ENCODE results near the gene MBTPS1.

Gene MBTPS1

GRCh38 chr16:84080813-84081212, 35.9 kb downstream of the MBTPS1 start:
- H3K9me2 ChIP-seq (replicated peaks; ENCODE audit: insufficient read depth, low read length): no peaks in the 10 kb centered on the region
- H3K4me2 ChIP-seq (ENCODE audit: low read depth, low read length, poor library complexity, severe bottlenecking): no peak overlapping the region
- H3K79me2 ChIP-seq (ENCODE audit: insufficient read depth, low read length): peaks cover 25% of the 10 kb centered on the region
- H3K27ac ChIP-seq (ENCODE audit: low read depth, low read length): no peak overlapping the region
- H3K9ac ChIP-seq (ENCODE audit: low read length): no peak overlapping the region
- H4K20me1 ChIP-seq (ENCODE audit: low read depth, low read length): 0 out of 2 replicates have a peak, but pooled peaks cover 1% of the 10 kb centered on the region
- no peaks in the 10 kb centered on the region for H3K27me3 ChIP-seq (ENCODE audit: low read length)
- peaks cover 4% of the 10 kb centered on the region; the same call in 1 of the 2 replicates for H3F3A ChIP-seq (ENCODE audit: insufficient read depth)
- no peak overlapping the region for H2AFZ ChIP-seq (ENCODE audit: low read depth, low read length, severe bottlenecking)
- H3K9me3 ChIP-seq (ENCODE audit: insufficient read depth, low read length): no peaks in the 10 kb centered on the region
- TF ChIP-seq CTCF (IDR thresholded peaks at IDR 0.05; ENCODE audit: insufficient read depth, low read length, poor library complexity, severe bottlenecking) (no peak), EZH2phosphoT487 (conservative IDR thresholded peaks at IDR 0.05; ENCODE audit: low read length) (no peak)
- peaks cover 13% of the 10 kb centered on the region; the same call in 1 of the 2 replicates for H3K36me3 ChIP-seq (ENCODE audit: low read length)
- H3K4me3 ChIP-seq (ENCODE audit: insufficient read depth, low read length, poor library complexity, severe bottlenecking): no peak overlapping the region

DNA sequence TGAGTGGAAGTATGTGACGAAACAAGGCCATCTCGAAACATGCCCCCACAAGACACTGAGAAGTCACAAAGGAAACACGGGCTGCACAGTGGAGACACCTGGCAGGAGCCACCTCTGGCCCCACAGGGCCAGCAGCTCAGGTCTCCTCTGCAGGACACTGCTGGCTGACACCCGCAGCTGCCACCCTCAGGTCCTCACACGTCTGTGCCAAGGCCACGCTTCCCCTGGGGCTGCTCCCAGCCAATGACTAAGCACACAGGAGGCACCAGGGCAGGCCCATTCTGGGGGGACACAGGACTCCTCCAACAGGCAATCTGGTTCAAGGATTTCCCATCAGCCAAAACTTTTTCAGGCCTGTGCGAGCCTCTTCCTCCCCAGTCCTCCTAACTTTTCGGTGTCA, 36.4 kb downstream of the MBTPS1 start:
- Histone ChIP-seq H3F3A (ENCODE audit: insufficient read depth) (no peaks in the 10 kb centered on the region), H3K9me3 (ENCODE audit: insufficient read depth, low read length) (no peaks in the 10 kb centered on the region), H3K27me3 (ENCODE audit: low read length) (no peaks in the 10 kb centered on the region), H4K20me1 (ENCODE audit: low read depth, low read length) (0 out of 2 replicates have a peak, but pooled peaks cover 3% of the 10 kb centered on the region), H3K4me2 (ENCODE audit: low read depth, low read length, poor library complexity, severe bottlenecking) (no peak overlapping the region), H3K9ac (ENCODE audit: low read length) (no peak overlapping the region), H2AFZ (ENCODE audit: low read depth, low read length, severe bottlenecking) (no peak overlapping the region), H3K4me3 (ENCODE audit: insufficient read depth, low read length, poor library complexity, severe bottlenecking) (no peak overlapping the region), H3K36me3 (ENCODE audit: low read length) (peaks cover 16% of the 10 kb centered on the region; the same call in 1 of the 2 replicates), H3K9me2 (replicated peaks; ENCODE audit: insufficient read depth, low read length) (no peaks in the 10 kb centered on the region), H3K79me2 (ENCODE audit: insufficient read depth, low read length) (peaks cover 25% of the 10 kb centered on the region), H3K27ac (ENCODE audit: low read depth, low read length) (no peak overlapping the region)
- TF ChIP-seq EZH2phosphoT487 (conservative IDR thresholded peaks at IDR 0.05; ENCODE audit: low read length) (no peak), CTCF (IDR thresholded peaks at IDR 0.05; ENCODE audit: insufficient read depth, low read length, poor library complexity, severe bottlenecking) (no peak)

DNA sequence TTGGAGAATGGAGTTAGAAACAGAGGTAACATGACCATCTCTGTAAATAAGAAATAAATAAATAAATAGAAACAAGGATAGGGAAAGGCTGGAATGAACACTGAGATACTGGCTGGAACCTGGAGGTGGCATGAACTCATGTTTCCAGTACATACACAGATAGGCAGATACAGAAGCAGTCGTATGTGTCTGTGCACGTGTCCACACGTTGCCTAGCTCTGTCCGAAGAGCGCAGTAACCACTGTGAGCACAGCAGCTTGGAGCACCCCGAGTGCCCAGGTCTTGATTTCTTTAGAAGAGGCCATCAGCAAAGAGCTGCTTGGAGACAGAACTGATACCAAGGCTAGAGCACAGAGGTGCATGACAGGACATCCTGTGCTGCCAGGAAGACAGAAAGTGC, 37.1 kb downstream of the MBTPS1 start:
- no peaks in the 10 kb centered on the region for H3K9me3 ChIP-seq (ENCODE audit: insufficient read depth, low read length)
- 0 out of 2 replicates have a peak, but pooled peaks cover 3% of the 10 kb centered on the region for H4K20me1 ChIP-seq (ENCODE audit: low read depth, low read length)
- peaks cover 16% of the 10 kb centered on the region; the same call in 1 of the 2 replicates for H3K36me3 ChIP-seq (ENCODE audit: low read length)
- H2AFZ ChIP-seq (ENCODE audit: low read depth, low read length, severe bottlenecking): no peak overlapping the region
- no peak overlapping the region for H3K27ac ChIP-seq (ENCODE audit: low read depth, low read length)
- no peak overlapping the region for H3K4me3 ChIP-seq (ENCODE audit: insufficient read depth, low read length, poor library complexity, severe bottlenecking)
- H3K9me2 ChIP-seq (replicated peaks; ENCODE audit: insufficient read depth, low read length): no peaks in the 10 kb centered on the region
- H3K4me2 ChIP-seq (ENCODE audit: low read depth, low read length, poor library complexity, severe bottlenecking): no peak overlapping the region
- H3K27me3 ChIP-seq (ENCODE audit: low read length): no peaks in the 10 kb centered on the region
- no peak overlapping the region for H3K9ac ChIP-seq (ENCODE audit: low read length)
- peaks cover 25% of the 10 kb centered on the region for H3K79me2 ChIP-seq (ENCODE audit: insufficient read depth, low read length)
- no peaks in the 10 kb centered on the region for H3F3A ChIP-seq (ENCODE audit: insufficient read depth)
- no peak for TF ChIP-seq EZH2phosphoT487 (conservative IDR thresholded peaks at IDR 0.05; ENCODE audit: low read length)
- TF ChIP-seq CTCF (IDR thresholded peaks at IDR 0.05; ENCODE audit: insufficient read depth, low read length, poor library complexity, severe bottlenecking): no peak
